NCI-H748 (cell line): ENCODE measurements around the gene MYO7B.

ENCODE experiments used
- DNase-seq: peaks from one replicate; lab custom pipeline; 2025; ENCODE audit not compliant: unreplicated experiment; lab: John Stamatoyannopoulos, UW

The MYO7B gene

GRCh38 chr2:127608061-127609030 lies 72.9 kb downstream of the MYO7B start:
- no peak for DNase-seq

GRCh38 chr2:127609031-127609751 lies 73.7 kb downstream of the MYO7B start:
- DNase-seq = no peak

- DNase-seq = no peak
Observed at GRCh38 chr2:127609818-127610217, 74.3 kb downstream of the MYO7B start.

GRCh38 chr2:127610561-127610960 lies 75.1 kb downstream of the MYO7B start:
- no peak for DNase-seq

- no peak for DNase-seq
Observed at GRCh38 chr2:127611076-127611925, 75.8 kb downstream of the MYO7B start.

GRCh38 chr2:127612111-127612822 lies 76.8 kb downstream of the MYO7B start:
- no peak for DNase-seq

GRCh38 chr2:127614246-127614645 lies 78.8 kb downstream of the MYO7B start:
- DNase-seq = no peak

GRCh38 chr2:127614731-127615130 lies 79.2 kb downstream of the MYO7B start:
- no peak for DNase-seq

- no peak for DNase-seq
Observed at GRCh38 chr2:127615511-127616166, 80.2 kb downstream of the MYO7B start.

- no peak for DNase-seq
Observed at GRCh38 chr2:127618551-127619202, 83.2 kb downstream of the MYO7B start.

GRCh38 chr2:127619203-127619590 lies 83.7 kb downstream of the MYO7B start:
- DNase-seq = no peak

GRCh38 chr2:127619877-127620705 lies 84.6 kb downstream of the MYO7B start:
- DNase-seq = peak; percentile 2

GRCh38 chr2:127620866-127621265 lies 85.4 kb downstream of the MYO7B start:
- DNase-seq = no peak

- DNase-seq = no peak
Observed at GRCh38 chr2:127621981-127622431, 86.5 kb downstream of the MYO7B start.

- DNase-seq = no peak
Observed at GRCh38 chr2:127622561-127623387, 87.3 kb downstream of the MYO7B start.

- no peak for DNase-seq
Observed at GRCh38 chr2:127623388-127624319, 88.2 kb downstream of the MYO7B start.
